Osteocyte (in vitro differentiated cells): ENCODE results near the gene CCDC167. TPM values are rescaled to one million over a fixed set of nuclear protein-coding genes. Genes with fewer than 3 reads are reported as not detected.

ENCODE experiments used
- DNase-seq: peaks from one replicate; pipeline ENCODE4 v3.0.0; 2021; ENCODE audit warnings: mixed read lengths; ENCODE audit not compliant: unreplicated experiment; ENCODE audit errors: extremely low spot score
- H3K27ac Mint-ChIP-seq: one replicate; pipeline ENCODE4 v1.8.0; 2021; ENCODE audit warnings: mild to moderate bottlenecking, mixed read lengths; ENCODE audit not compliant: unreplicated experiment
- H3K27me3 Mint-ChIP-seq: one replicate; pipeline ENCODE4 v1.8.0; 2021; ENCODE audit warnings: mixed read lengths; ENCODE audit not compliant: unreplicated experiment
- H3K36me3 Mint-ChIP-seq: one replicate; pipeline ENCODE4 v1.8.0; 2021; ENCODE audit warnings: mixed read lengths; ENCODE audit not compliant: unreplicated experiment
- H3K4me1 Mint-ChIP-seq: one replicate; pipeline ENCODE4 v1.8.0; 2021; ENCODE audit warnings: mixed read lengths; ENCODE audit not compliant: unreplicated experiment
- H3K4me3 Mint-ChIP-seq: one replicate; pipeline ENCODE4 v1.8.0; 2021; ENCODE audit warnings: mild to moderate bottlenecking, moderate library complexity, mixed read lengths; ENCODE audit not compliant: unreplicated experiment
- H3K9me3 Mint-ChIP-seq: one replicate; pipeline ENCODE4 v1.8.0; 2021; ENCODE audit warnings: mixed read lengths; ENCODE audit not compliant: unreplicated experiment
- total RNA-seq: library from RNA; stranded (reverse); gene quantifications from 2 replicates; pipeline ENCODE4 v1.2.1, GENCODE V29; 2021
- TF ChIP-seq, protein P1 (sequence below): fragments of 200-600 bp; sonication (generic); IDR thresholded peaks from 2 replicates; pipeline ENCODE4 v1.5.0; 2021; ENCODE audit warnings: antibody characterized with exemption, mild to moderate bottlenecking, moderate library complexity

The CCDC167 gene
- total RNA-seq, 1 donor from 2014 or later = 23.0 TPM

DNA sequence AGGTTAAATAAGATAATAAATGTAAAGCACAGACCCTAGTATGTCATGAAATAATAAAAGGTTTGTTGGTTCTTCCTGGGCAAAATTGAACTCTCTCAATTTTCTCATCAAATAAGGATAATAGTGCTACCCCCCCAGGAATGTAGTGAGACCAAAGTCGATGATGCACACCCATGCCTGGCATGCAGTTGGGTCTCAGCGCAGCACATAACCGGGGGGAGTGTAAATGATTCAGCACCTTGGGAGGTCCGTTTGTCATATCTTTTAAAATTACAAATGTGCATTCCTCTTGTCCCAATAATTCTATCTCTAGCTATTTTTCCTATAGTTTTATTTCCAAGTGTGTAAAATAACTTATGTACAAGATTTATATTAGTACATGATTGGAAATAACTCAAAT, 31.3 kb upstream of the CCDC167 start:
- TF ChIP-seq, protein P1, sequence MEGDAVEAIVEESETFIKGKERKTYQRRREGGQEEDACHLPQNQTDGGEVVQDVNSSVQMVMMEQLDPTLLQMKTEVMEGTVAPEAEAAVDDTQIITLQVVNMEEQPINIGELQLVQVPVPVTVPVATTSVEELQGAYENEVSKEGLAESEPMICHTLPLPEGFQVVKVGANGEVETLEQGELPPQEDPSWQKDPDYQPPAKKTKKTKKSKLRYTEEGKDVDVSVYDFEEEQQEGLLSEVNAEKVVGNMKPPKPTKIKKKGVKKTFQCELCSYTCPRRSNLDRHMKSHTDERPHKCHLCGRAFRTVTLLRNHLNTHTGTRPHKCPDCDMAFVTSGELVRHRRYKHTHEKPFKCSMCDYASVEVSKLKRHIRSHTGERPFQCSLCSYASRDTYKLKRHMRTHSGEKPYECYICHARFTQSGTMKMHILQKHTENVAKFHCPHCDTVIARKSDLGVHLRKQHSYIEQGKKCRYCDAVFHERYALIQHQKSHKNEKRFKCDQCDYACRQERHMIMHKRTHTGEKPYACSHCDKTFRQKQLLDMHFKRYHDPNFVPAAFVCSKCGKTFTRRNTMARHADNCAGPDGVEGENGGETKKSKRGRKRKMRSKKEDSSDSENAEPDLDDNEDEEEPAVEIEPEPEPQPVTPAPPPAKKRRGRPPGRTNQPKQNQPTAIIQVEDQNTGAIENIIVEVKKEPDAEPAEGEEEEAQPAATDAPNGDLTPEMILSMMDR = no peak
- Mint-ChIP-seq H3K36me3 (no peaks in the 10 kb centered on the region), H3K4me3 (no peak overlapping the region), H3K27ac (no peak overlapping the region), H3K27me3 (peaks cover 11% of the 10 kb centered on the region), H3K9me3 (no peaks in the 10 kb centered on the region), H3K4me1 (peaks cover 16% of the 10 kb centered on the region)
- no peak for DNase-seq

DNA sequence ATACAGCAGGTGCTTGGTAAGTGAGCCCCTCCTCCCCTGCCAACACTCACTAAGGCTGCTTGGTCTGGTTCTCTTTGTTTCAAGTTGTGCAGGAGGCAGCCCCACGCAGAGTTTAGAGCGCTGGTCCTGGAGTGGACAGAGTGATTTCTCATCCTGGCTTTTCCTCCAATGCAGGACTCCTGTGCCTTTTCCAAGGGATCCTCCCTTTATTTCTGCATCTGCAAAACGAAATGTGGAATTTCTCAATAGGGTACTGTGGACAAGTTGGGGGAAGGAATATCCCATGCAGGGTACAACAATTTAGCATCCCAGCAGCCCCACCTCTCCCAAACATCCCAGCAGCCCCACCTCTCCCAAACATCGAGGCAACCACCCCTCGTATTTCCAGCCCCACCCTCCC, 30.6 kb upstream of the CCDC167 start:
- Mint-ChIP-seq H3K27me3 (peaks cover 9% of the 10 kb centered on the region), H3K4me1 (peaks cover 9% of the 10 kb centered on the region), H3K27ac (no peak overlapping the region), H3K9me3 (no peaks in the 10 kb centered on the region), H3K4me3 (no peak overlapping the region), H3K36me3 (no peaks in the 10 kb centered on the region)
- DNase-seq = no peak
- TF ChIP-seq, protein P1 = no peak

DNA sequence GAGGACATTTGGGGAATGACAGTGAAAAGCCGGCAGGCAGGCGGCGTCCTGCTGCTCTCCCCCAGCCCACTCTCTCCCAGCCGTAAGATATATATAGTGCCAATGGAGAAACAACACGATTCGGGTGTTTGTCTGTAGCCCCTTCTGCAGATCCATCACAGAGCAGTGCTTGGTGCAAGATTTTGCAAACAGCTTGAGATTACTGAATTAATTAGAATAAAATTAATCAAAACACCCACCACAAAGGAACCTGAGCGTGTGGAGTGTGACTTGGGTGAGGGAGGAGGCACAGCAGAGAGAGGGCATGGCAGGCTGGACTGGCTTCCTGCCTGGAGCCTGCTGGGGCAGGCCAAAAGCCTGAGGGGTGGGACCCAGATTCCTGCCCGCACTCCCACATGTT, 28.8 kb upstream of the CCDC167 start:
- no peak overlapping the region for H3K4me3 Mint-ChIP-seq
- DNase-seq = no peak
- peaks cover 24% of the 10 kb centered on the region for H3K4me1 Mint-ChIP-seq
- TF ChIP-seq, protein P1 = no peak
- H3K36me3 Mint-ChIP-seq = no peaks in the 10 kb centered on the region
- peaks cover 7% of the 10 kb centered on the region for H3K27me3 Mint-ChIP-seq
- H3K27ac Mint-ChIP-seq = no peak overlapping the region
- no peaks in the 10 kb centered on the region for H3K9me3 Mint-ChIP-seq

DNA sequence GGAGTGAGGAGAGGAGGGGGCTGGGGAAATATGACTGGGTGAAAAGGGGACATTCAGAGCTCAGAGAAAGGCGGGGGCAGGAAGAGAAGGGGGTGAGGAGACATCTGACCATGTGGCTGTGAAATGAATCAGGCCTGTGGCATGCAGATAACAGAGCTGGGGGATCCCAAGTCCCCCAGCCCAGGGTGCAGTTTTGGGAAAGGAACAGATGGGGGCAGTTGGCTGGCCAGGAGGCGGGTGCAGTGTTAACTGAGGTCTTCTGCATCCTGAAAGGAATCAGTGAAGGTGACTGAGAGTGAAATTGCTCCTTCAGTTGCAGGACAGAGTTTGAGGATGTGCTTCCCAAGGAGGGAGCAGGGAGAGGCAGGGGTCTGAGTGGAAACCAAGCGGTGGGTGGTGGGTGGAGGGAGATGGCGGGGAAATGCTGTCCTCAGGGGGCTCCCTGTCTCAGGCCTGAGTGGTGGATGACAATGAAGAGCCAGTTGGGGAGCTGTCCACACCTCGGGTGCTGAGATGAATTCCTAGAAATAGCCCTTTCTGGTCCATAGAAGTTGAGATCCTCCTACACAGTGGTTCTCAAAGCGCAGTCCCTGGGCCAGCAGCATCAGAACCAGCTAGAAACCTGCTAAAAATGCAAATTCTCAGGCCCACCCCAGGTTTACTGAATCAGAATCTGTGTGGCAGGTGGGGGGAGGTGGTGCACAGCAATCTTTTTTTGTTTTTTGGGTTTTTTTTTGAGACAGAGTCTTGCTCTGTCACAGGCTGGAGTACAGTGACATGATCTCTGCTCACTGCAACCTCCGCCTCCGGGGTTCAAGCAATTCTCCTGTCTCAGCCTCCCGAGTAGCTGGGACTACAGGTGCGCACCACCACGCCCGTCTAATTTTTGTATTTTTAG, 26.0 kb upstream of the CCDC167 start:
- H3K27ac Mint-ChIP-seq = no peak overlapping the region
- H3K4me3 Mint-ChIP-seq = no peak overlapping the region
- H3K27me3 Mint-ChIP-seq = peaks cover 3% of the 10 kb centered on the region
- no peak for DNase-seq
- H3K4me1 Mint-ChIP-seq = peaks cover 19% of the 10 kb centered on the region
- no peaks in the 10 kb centered on the region for H3K9me3 Mint-ChIP-seq
- TF ChIP-seq, protein P1 = no peak
- H3K36me3 Mint-ChIP-seq = no peaks in the 10 kb centered on the region

DNA sequence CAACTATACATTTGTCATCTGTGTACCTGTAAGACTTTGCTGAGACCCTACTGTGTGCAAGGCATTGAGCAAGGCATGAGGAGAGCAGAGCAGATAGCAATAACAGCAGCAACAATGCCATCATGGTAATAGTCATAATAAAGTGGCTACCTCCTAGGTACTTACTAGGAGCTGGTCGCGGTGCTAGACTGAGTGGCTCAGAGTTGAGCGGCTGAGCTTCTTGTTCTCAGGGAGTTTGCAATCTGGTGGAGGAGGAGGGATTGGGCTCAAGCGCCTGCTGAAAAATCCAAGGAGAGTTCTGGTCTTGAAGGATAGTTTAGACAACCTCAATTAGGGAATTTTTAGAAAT, 25.3 kb upstream of the CCDC167 start:
- H3K27ac Mint-ChIP-seq = no peak overlapping the region
- no peaks in the 10 kb centered on the region for H3K9me3 Mint-ChIP-seq
- TF ChIP-seq, protein P1 = no peak
- H3K4me3 Mint-ChIP-seq = no peak overlapping the region
- DNase-seq = no peak
- H3K36me3 Mint-ChIP-seq = no peaks in the 10 kb centered on the region
- peaks cover 3% of the 10 kb centered on the region for H3K27me3 Mint-ChIP-seq
- H3K4me1 Mint-ChIP-seq = peaks cover 16% of the 10 kb centered on the region
